GOT3 (cell line): ENCODE data around the gene KRT3.
"Not testable (repeated sequence)": the region's sequence is repeated elsewhere in the genome, so short reads cannot be mapped to it uniquely, and the experiment has no call there.

ENCODE experiments used
- DNase-seq: peaks from one replicate; lab custom pipeline; 2025; ENCODE audit warnings: mixed read lengths; lab: John Stamatoyannopoulos, UW

The KRT3 gene

DNA sequence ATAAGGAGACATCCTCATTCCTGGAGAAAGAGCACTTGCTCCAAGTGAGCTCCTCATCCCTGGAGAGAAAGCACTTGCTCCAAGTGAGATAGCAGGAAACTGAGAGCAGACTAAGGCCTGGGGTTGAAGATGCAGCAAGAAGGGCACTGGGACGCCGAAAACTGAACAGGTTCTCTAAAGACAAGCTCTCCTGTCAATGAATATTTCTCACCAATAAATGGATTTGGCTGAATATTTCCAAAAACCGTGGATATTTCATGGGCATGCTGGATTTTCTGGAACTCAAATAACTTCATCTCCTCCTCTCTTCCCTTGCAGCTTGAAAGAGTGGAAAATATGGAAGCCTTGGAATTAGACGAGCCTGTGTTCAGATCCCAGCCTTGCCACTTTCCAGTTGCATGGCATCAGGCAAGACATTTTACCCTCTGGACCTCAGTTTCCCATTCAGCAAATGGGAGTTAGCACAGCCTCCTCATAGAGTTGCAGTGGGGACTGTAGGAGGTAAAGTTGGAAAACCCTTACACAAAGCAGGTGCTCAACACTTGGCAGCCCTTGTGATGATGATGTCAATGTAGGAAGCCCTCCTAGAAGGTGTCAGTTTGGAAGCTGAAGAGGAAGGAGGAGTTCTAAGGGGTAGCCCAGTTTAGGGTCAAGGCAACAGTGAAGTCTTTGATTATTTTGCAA, 14.4 kb downstream of the KRT3 start:
- no peak for DNase-seq

DNA sequence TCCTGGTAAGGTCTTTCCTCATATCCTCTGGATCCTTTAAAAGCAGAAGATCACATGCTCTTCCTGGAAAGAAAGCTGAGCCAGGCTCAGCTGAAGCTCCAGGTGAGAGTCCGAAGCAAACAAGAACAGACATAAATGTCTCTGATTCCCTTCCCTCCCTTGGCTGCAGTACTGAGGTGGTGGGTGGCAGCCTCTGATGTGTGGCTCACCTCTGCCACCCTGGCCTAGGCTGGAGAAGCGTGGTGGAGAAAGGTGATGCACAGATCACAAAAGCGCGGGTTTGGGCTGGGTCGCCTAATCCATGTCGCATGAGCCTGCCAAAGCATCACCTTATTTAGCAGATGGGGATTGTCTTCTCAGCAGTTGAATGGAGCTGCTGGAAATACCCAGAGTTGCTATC, 16.0 kb downstream of the KRT3 start:
- no peak for DNase-seq

DNA sequence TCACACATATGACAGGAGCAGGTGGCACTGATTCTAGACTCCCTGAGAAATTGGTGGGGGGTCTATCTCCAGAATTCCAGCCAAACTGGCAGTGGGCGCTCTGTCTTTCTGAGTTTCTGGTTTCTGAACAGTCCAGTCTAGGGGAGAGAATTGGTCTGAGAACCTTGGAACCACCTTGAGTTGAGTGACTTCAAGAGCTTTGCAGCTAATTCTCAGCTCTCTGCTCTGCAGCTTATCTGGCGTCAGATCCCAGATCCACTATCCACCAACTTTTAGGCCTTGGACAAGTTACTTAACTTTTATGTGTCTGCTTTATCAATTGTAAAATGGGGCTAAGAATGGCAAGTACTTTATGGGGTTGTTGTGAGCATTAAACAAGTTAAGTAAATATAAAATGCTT, 17.1 kb downstream of the KRT3 start:
- DNase-seq: no peak

DNA sequence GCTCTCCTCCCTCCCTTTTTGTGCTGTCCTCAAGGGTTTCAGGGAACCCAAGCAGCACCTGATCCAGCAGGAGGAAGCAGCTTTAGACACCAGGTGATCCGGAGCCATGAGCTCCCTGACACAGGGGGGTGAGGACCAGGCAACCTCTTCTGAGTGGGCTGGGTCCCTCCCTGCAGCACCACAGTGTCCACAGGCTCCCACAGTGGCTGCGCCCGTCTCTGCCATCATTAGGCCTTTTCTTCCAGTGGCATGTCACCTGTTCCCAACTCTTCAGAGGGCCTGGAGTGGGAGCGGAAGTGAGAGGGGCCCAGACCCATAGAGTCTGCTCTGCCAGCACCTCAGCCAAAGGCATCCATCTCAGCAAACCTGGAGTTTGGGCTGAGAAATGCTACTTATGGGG, 18.4 kb downstream of the KRT3 start:
- no peak for DNase-seq

DNA sequence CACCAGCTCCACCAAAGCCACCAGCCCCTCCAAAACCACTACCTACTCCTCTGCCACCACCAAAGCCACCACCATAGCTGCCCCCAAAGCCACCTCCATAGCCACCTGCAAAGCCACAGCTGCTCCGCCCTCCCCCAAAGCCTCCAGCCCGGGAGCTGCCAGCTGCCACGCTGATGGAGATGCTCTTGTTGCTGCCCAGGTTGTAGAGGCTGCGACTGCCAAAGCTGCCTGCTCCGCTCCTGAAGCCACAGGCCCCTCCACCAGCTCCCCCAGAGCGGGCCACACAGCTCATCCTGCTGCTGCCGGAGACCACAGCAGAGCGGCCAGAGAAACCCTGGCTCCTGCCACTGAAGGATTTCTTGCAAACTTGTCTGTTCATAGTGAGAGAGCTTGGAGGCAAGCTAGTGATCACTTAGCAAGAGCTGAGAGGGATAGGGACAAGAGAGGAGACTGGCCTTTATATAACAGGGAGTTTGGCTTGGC, 19.0 kb downstream of the KRT3 start, which contains the start of gene KRT76:
Gene KRT76, minus strand, starts transcription at position 433 of the 483 bp plus-strand sequence. Its CDS starts 54 bp downstream, at position 379.
- DNase-seq: no peak

DNA sequence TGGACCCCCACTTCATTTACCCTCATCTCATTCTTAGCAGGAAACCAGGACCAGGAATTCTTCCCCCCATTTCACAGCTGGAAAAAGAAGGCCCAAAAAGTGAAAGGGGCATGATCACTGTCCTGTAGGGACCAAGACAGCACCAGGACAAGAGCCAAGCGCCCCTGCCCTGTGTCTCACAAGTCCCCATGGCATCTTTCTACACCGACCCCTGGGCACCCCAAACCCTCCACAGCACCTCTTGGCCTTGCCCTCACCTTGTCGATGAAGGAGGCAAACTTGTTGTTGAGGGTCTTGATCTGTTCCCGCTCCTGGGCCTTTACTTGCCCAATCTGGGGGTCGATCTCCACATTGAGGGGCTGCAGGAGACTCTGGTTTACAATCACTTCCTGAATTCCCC, 19.5 kb downstream of the KRT3 start:
- no peak for DNase-seq

DNA sequence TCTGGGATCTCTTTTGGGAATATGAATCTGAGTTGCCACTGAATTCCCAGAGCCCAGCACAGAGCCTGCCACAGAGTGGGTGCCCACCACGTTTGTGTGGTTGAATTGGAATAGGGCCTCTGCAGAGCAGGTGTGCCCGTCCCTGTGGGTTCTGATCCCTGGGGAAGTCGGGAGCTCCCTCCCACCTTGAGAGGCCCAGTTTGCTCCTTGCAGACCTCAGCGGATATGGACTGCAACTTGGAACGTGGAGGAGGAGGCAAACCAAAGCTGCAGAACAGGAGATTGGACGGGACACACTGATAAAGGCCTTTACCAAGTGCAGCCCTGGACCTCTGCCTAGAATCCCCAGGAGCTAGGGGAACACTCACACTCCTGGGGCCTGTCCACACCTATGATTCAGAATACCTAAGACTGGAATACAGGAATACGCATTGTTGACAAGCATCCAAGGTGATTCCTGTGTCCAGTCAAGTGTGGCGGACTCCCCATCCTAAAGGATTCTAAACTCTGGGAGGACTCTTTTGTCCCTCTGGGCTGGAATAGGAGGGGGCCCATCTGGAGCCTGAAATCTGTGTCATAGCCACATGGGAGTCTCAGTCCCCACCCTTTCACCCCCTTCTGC, 21.2 kb downstream of the KRT3 start:
- DNase-seq: no peak

DNA sequence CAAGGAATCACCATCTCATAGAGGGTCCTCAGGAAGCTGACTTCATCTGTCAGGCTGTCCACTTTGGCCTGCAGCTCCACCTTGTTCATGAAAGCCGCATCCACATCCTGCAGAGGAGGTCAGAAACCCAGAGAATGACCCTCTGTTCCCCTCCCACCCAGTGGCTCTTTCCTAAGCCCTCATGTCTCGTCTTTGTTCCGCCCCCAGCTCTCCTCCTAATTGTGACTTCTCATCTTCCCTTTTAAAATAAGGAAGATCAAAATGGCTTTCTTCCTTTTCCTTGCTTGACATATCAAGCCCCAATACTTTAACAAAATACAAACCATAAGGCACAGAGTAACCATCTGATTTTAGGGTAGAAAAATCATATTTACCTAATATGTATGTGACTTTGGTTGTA, 23.1 kb downstream of the KRT3 start:
- no peak for DNase-seq

DNA sequence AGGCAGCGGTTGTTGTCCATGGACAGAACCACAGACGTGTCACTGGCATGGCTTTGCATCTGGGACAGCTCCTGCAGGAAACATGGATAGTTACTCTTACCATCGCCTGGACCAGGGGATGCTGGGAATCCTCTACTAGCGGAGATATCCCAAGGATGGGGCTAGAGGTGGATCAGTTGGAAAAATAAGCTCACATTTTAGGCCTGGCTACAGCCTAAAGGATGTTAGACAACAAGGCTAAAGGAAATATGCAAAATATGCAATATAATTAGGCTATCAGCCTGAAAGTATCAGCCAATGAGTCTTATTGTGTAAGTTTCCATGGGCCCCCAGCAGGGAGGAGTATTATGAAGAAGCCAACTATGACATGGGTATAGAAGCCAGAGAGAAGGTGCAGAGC, 23.7 kb downstream of the KRT3 start:
- no peak for DNase-seq

DNA sequence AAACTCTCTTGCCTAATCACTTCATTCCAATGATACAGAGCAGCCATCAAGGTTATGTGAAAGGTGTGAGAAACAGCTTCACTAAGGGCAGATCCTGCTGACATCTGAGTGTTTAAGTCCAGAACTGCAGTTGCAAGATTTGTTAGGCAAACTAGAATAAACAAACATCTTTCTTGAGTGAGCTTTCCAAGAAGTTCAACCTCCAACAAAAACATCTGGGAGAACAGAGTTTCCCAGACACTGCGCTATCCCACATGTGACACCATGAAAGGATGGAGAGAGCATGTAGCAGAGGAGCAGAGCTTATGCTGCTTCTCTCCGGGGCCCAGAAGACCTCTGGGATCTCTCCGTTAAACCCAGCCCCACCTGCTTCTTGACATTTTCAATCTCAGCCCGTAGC, 24.4 kb downstream of the KRT3 start:
- DNase-seq: no peak

DNA sequence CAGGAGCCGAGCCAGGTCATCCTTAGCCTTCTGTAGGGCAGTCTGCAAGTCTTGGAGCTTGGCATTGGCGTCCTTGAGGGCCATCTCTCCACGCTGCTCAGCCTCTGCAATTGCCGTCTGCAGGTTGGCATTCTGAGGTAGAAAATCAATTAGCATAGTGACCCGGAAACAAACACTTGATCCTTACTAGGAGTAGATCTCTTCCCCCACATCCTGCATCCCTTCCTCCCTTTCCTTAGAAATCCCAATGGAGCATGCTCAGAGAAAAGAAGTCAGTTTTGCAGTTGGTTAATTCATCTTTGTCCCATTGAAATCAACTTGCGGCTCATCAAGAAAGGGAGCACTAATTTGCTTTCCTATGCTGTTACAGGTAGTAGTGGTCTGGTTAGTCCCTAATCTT, 24.8 kb downstream of the KRT3 start:
- DNase-seq: no peak

DNA sequence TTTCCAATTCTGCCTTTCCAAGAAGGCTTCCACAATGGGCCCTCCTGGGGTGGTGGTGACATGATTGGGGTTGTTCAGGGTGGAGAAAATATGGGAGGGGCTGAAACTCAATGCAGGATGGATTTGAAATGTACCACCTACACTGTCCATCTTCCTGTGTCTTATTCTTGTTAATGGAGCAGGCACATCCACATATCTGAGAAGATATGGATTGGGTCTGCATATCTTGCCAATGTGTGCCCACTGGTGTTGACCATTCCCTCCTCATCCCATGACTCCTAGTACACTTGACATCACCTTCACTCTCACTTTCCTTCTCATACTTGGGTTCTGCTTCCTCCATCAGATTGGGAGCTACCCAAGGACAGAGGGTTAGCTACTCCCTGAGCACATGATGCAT, 26.0 kb downstream of the KRT3 start:
- no peak for DNase-seq

DNA sequence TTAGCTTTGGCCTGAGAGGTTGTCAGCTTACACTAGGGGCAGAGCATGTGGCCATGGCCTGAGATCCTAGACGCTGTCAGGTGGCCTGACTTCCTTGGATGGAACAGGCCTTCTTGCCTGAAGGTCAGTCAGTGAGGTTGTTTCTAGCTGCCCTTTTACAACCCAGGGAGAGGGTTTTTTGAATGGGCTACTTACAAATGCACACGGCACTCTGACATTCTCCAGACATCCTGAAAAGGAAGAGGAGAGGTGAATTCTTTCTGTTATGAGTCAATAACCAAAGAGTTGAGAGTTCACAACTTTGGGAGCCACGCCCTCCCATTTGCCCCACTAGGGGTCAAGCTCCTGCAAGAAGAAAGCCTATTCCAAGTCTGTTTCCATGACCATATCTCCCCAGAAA, 26.6 kb downstream of the KRT3 start:
- no peak for DNase-seq

DNA sequence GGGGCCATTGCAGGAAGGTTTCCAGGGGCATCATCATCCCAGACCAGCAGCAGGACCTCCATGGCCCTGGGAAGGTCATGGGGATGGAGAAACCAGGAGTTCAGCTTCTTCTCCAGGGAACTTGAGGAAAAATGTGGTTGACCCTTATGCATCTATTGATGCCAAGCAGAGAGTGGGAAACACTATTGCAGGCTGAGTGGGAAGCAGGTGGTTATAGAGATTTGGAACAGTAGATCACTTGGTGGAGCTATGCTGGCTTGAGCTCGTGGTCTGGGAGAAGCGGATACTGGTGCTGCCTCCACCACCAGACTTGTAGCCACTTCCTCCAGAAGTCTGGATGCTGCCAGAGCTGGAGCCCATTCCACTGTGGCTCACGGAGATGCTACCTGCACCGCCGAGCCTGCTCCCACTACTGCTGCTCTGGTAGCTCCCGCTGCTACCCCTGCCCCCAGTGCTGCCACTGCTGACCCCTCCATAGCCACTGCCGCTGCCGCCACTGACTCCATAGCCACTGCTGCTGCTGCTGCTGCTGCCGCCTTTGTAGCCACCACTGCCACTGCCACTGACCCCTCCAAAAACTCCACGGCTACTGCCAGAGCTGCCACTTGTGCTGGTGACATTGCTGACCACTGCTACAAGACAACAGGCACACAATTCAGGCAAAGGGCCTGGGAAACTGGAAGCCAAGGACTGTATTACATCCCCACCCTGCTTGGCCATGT, 27.3 kb downstream of the KRT3 start:
- DNase-seq: no peak

DNA sequence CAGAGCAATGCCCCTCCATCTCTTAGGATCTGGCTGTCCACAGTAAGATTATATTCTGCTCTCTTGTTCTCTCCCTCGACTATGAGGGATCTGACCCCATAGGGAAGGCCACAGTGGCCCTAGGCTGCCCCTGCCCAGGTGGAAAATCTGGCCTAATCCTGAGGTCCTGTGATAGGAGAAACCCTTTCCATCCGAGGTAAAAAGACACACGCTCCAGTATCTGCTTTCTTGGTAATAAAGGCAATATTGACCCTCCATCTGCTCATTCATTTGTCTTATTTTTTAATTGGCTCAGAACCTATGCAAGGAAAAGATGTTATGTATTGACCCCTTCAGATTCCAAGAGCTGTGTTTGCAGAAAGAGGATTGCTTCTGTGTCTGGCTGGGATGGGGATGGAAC, 28.5 kb downstream of the KRT3 start:
- no peak for DNase-seq

DNA sequence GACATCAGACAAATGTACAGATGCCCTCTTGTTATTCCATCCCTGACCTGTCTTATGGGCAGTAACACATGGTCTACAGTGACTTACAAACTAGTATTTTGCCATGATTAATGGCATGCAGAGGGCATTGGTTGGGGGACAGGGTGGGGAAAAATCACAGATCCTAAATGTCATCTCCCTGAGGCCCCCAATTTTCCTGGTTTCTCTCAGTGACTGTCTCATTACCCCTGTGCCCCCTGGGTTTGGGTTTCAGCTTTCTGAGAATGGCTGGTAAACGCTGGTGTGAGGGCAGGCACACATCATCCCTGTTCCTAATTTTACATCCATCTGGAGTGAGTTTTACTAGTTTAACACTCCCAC, 28.9 kb downstream of the KRT3 start:
- DNase-seq: no peak

DNA sequence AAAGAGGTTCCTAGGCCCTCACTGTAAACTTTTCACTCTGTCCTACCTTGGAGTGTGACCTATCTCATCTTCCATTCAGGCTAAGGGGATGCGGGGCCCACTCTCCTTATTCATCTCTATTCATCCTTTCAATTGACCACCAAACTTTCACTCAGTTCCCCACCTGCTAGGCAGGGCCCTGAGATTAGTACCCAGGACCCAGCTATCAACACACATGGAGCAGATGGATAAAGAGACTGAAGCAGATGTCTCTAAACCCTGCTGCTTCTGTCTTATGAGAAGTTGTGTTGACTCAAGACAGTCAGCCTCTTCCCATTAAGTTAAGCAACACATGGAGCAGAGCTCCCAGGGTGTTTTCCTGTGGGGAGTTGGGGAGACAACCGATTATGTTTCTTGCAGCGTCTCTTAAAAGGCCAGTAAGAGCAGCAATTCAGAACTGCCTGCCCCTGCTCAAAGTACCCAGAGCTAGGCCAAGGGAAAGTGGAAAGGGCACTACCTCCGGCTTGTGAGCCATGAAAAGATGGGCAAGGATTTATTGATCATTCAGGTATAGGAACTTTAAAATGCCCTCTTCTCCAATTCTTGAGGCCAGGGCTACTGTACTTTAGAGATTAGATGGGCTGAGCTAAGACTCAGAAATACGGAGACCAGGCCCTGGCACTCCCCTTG, 29.4 kb downstream of the KRT3 start:
- no peak for DNase-seq

DNA sequence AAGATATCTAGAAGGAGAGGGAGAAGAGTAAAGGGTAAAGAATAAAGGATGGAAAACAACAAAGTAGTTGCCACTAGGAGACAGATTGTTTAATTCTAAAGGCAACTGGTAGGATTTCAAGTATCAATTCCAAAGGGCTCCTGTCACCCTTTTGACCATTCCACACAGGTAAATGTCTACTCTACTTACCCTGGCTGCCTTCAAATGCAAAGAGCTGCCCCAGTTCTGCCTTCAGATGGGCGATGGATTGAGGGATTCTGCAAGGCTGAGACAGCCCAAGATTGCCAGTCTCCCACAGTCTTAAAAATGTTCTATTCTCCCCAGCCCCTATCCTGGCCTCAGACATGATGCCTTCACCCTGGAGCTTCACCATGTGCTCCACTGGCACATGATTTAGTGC, 30.2 kb downstream of the KRT3 start:
- DNase-seq: no peak

DNA sequence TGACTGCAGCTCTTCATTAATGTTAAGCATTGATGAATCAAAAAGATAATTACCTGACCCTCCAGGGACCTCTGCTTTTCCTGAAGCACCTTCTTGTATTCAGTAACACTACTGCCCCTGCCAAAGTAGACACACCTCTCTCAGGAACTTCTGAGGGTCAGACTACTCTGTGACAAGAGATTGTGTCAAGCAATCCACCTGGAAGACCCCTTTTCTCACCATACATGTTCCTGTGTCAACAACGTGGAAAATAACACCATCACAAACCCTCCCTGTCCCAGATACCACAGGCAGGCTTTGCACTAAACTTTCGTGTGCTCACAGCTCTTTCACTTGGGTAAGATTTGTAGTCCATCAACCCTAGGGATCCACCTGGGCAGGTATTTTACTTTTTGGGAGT, 31.9 kb downstream of the KRT3 start:
- no peak for DNase-seq

DNA sequence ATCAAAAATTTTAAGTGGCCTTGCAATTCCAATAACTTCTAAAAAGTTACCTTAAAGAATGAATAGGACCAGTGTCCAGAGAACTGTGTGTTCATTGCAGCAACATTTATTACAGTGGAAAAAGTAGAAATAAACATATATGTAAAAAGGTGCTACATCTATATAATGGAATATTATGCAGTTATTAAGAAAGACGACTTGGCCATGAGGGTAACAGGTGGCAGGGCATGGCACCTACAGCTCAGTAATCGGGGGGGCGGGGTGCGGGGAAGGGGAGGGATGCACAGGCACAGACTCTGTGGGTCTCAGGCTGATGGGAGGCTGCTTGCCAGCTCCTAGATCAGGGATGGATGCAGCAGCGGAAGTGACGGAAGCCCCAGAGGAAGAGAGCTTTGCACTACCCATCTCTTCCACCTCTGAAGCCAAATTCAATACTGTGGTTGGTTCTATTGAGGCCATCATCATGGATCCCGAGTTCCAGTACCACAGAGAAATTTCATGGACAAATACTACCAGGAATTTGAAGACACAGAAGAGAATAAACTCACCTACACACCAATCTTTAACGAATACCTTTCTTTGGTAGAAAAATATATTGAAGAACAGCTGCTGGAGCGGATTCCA, 32.8 kb downstream of the KRT3 start:
- no peak for DNase-seq

DNA sequence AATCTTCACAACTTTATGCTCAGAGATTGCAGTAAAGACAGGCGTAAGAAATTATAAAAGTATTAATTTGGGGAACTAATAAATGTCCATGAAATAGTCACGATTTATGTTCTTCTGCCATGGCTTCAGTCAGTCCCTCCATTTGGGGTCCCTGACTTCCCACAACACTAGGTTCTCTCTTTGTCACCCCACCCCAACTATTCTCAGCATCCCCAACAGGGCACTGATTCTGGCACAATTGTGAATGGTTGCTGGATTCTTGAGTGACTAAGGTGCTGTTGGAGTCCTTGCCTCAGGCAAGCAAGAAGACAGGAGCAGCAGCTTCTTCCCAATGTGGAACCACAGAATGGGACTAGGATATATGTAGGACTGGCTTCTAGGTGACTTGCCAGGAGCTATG, 34.1 kb downstream of the KRT3 start:
- DNase-seq: no peak

DNA sequence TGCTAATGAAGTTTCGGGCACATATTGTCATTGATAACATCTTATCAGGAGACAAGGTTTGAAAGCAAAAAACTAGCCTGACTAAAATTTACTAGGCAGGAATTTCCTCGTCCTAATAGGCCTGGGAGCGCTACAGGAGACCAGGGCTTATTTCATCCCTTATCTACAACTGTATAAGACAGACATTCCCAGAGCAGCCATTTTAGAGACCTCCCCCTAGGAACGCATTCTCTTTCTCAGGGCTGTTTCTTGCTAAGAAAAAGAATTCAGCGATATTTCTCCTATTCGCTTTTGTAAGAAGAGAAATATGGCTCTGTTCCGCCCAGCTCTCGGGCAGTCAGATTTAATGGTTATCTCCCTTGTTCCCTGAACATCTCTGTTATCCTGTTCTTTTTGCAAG, 34.7 kb downstream of the KRT3 start:
- not testable (repeated sequence) for DNase-seq
